ENCODE data around the gene FCHSD2.

The FCHSD2 gene

DNA sequence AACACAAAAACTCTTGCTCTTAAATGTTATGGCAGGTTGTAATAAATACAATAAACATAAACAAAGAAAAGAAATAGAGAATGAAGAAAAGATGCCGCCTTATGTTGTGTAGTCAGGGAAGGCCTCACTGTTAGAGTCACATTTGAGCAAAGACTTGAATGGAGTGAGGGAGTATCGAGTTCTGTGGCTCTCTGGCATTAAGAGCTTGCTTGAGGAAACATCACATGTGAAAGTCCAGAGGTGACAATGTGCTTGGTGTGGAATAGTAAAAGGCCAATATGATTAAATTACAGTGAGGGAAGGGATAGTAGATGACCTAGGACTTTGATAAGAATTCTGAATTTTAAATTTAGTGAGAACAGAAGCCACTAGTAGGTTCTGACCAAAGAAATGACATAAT, 188.5 kb downstream of the FCHSD2 start:
- H3K9me3 ChIP-seq (ENCODE audit: control insufficient read depth, low read length): no peaks in the 10 kb centered on the region
- WGBS, 2 experiments (ENCODE audit: insufficient coverage in 2 of 2): 90 to 95% methylated on average over 2 of the region's 2 CpGs
- no peak overlapping the region for H3K27ac ChIP-seq (ENCODE audit: low read depth, low read length, severe bottlenecking)
- no peak overlapping the region for H3K4me3 ChIP-seq (ENCODE audit: extremely low read depth, insufficient read depth, low read length, poor library complexity, severe bottlenecking)
- peaks cover 7% of the 10 kb centered on the region for H3K4me1 ChIP-seq (ENCODE audit: control insufficient read depth, insufficient read depth, low read length, poor library complexity, severe bottlenecking)
- no peaks in the 10 kb centered on the region for H3K36me3 ChIP-seq (ENCODE audit: control insufficient read depth, insufficient read depth, low read length)

GRCh38 chr11:72951888-72952287, 190.2 kb downstream of the FCHSD2 start:
- no peaks in the 10 kb centered on the region for H3K9me3 ChIP-seq (ENCODE audit: control insufficient read depth, low read length)
- H3K4me1 ChIP-seq (ENCODE audit: control insufficient read depth, insufficient read depth, low read length, poor library complexity, severe bottlenecking): peaks cover 7% of the 10 kb centered on the region
- H3K36me3 ChIP-seq (ENCODE audit: control insufficient read depth, insufficient read depth, low read length): no peaks in the 10 kb centered on the region
- H3K27ac ChIP-seq (ENCODE audit: low read depth, low read length, severe bottlenecking): no peak overlapping the region
- no peak overlapping the region for H3K4me3 ChIP-seq (ENCODE audit: extremely low read depth, insufficient read depth, low read length, poor library complexity, severe bottlenecking)

- Histone ChIP-seq H3K36me3 (ENCODE audit: control insufficient read depth, insufficient read depth, low read length) (no peaks in the 10 kb centered on the region), H3K9me3 (ENCODE audit: control insufficient read depth, low read length) (no peaks in the 10 kb centered on the region), H3K27ac (ENCODE audit: low read depth, low read length, severe bottlenecking) (no peak overlapping the region), H3K4me3 (ENCODE audit: extremely low read depth, insufficient read depth, low read length, poor library complexity, severe bottlenecking) (no peak overlapping the region), H3K4me1 (ENCODE audit: control insufficient read depth, insufficient read depth, low read length, poor library complexity, severe bottlenecking) (peaks cover 7% of the 10 kb centered on the region)
- WGBS, 2 experiments (ENCODE audit: insufficient coverage in 2 of 2): 80 to 100% methylated on average over 1 to 3 of the region's 4 CpGs
Measured at GRCh38 chr11:72951193-72951592, 190.9 kb downstream of the FCHSD2 start.

GRCh38 chr11:72950685-72951084, 191.4 kb downstream of the FCHSD2 start:
- no peaks in the 10 kb centered on the region for H3K36me3 ChIP-seq (ENCODE audit: control insufficient read depth, insufficient read depth, low read length)
- 17% methylated on average over 1 of the region's 3 CpGs; no CpG with 5 or more reads in 1 of the 2 experiments for WGBS, 2 experiments (ENCODE audit: insufficient coverage in 2 of 2)
- H3K4me1 ChIP-seq (ENCODE audit: control insufficient read depth, insufficient read depth, low read length, poor library complexity, severe bottlenecking): peaks cover 4% of the 10 kb centered on the region
- H3K4me3 ChIP-seq (ENCODE audit: extremely low read depth, insufficient read depth, low read length, poor library complexity, severe bottlenecking): no peak overlapping the region
- no peak overlapping the region for H3K27ac ChIP-seq (ENCODE audit: low read depth, low read length, severe bottlenecking)
- no peaks in the 10 kb centered on the region for H3K9me3 ChIP-seq (ENCODE audit: control insufficient read depth, low read length)

DNA sequence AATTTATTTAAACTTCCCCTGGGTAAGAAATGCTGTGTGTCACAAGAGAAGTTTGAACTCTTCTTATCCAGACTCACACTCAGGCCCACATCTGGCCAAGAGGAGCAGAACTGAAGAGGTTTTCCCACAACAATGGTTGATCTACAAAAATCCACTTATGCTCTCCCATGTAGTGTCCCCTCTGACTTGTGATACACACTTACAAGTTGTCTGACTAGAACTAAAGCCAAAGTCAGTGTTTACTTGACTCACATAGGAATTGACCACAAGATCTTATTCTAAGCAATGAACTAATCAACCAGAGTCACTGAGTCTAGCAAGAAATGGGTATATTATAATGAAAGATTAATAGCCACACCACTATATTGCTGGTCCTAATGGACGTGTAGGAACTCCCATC, 194.9 kb downstream of the FCHSD2 start:
- no peak overlapping the region for H3K27ac ChIP-seq (ENCODE audit: low read depth, low read length, severe bottlenecking)
- H3K9me3 ChIP-seq (ENCODE audit: control insufficient read depth, low read length): no peaks in the 10 kb centered on the region
- H3K4me1 ChIP-seq (ENCODE audit: control insufficient read depth, insufficient read depth, low read length, poor library complexity, severe bottlenecking): no peaks in the 10 kb centered on the region
- H3K36me3 ChIP-seq (ENCODE audit: control insufficient read depth, insufficient read depth, low read length): no peaks in the 10 kb centered on the region
- no CpG with 5 or more reads among the region's 1 CpG for WGBS, 2 experiments (ENCODE audit: insufficient coverage in 2 of 2)
- no peak overlapping the region for H3K4me3 ChIP-seq (ENCODE audit: extremely low read depth, insufficient read depth, low read length, poor library complexity, severe bottlenecking)

DNA sequence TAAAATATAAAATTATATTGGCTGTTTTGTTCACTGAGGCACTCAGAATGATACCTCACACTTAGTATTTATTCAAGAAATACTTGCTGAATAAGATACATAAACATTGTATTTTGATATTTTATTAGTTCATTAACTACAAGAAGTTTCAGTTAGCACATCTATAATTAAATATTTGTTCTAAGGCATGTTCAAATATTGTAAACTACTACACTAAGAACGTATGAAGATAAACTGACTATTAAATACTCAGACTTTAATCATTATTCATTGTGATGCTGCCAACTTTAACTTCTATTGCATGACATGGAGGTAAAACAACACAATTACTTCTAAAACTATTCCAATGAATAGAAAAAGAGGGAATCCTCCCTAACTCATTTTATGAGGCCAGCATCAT, 198.5 kb downstream of the FCHSD2 start:
- H3K9me3 ChIP-seq (ENCODE audit: control insufficient read depth, low read length): no peaks in the 10 kb centered on the region
- no CpG with 5 or more reads among the region's 1 CpG for WGBS, 2 experiments (ENCODE audit: insufficient coverage in 2 of 2)
- no peak overlapping the region for H3K4me3 ChIP-seq (ENCODE audit: extremely low read depth, insufficient read depth, low read length, poor library complexity, severe bottlenecking)
- no peaks in the 10 kb centered on the region for H3K4me1 ChIP-seq (ENCODE audit: control insufficient read depth, insufficient read depth, low read length, poor library complexity, severe bottlenecking)
- no peak overlapping the region for H3K27ac ChIP-seq (ENCODE audit: low read depth, low read length, severe bottlenecking)
- no peaks in the 10 kb centered on the region for H3K36me3 ChIP-seq (ENCODE audit: control insufficient read depth, insufficient read depth, low read length)

DNA sequence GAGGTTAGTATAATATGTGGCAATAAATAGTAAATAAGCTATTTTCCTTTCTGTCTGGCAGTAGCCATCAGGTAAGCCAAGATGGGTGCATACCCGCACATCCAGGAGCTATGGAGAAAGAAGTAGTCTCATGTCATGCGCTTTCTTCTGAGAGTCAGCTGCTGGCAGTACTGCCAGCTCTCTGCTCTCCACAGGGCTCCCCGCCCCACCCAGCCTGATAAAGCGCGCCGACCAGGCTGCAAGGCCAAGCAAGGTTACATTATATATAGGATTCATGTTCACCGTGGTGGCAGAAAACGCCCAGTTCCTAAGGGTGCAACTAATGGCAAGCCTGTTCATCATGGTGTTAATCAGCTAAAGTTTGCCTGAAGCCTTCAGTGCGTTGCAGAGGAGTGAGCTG, 201.7 kb downstream of the FCHSD2 start:
- Histone ChIP-seq H3K36me3 (ENCODE audit: control insufficient read depth, insufficient read depth, low read length) (no peaks in the 10 kb centered on the region), H3K9me3 (ENCODE audit: control insufficient read depth, low read length) (no peaks in the 10 kb centered on the region), H3K4me1 (ENCODE audit: control insufficient read depth, insufficient read depth, low read length, poor library complexity, severe bottlenecking) (no peaks in the 10 kb centered on the region), H3K4me3 (ENCODE audit: extremely low read depth, insufficient read depth, low read length, poor library complexity, severe bottlenecking) (no peak overlapping the region), H3K27ac (ENCODE audit: low read depth, low read length, severe bottlenecking) (no peak overlapping the region)
- WGBS, 2 experiments (ENCODE audit: insufficient coverage in 2 of 2): 91 to 98% methylated on average over 7 of the region's 9 CpGs

GRCh38 chr11:72939031-72939430, 203.1 kb downstream of the FCHSD2 start:
- 88 to 100% methylated on average over 1 to 2 of the region's 2 CpGs for WGBS, 2 experiments (ENCODE audit: insufficient coverage in 2 of 2)
- H3K9me3 ChIP-seq (ENCODE audit: control insufficient read depth, low read length): no peaks in the 10 kb centered on the region
- H3K36me3 ChIP-seq (ENCODE audit: control insufficient read depth, insufficient read depth, low read length): no peaks in the 10 kb centered on the region
- H3K4me3 ChIP-seq (ENCODE audit: extremely low read depth, insufficient read depth, low read length, poor library complexity, severe bottlenecking): no peak overlapping the region
- no peak overlapping the region for H3K27ac ChIP-seq (ENCODE audit: low read depth, low read length, severe bottlenecking)
- H3K4me1 ChIP-seq (ENCODE audit: control insufficient read depth, insufficient read depth, low read length, poor library complexity, severe bottlenecking): no peaks in the 10 kb centered on the region

DNA sequence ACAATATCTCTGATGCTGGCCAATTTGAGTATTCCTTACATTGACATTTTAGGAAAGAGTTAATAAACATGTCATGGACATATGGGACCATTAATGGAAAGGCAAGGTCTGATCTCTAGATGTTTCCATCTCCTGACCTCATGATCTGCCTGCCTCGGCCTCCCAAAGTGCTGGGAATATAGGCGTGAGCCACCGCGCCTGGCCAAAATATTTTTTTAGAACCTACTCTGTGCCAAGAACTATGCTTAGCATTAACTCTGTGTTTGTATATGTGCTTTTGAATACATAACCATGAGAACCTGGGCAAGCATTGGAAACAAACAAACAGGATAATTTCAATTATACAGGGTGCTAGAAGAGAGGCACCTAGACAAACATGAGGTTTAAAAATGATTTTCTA, 204.7 kb downstream of the FCHSD2 start:
- H3K4me1 ChIP-seq (ENCODE audit: control insufficient read depth, insufficient read depth, low read length, poor library complexity, severe bottlenecking): peaks cover 2% of the 10 kb centered on the region
- H3K9me3 ChIP-seq (ENCODE audit: control insufficient read depth, low read length): no peaks in the 10 kb centered on the region
- H3K27ac ChIP-seq (ENCODE audit: low read depth, low read length, severe bottlenecking): no peak overlapping the region
- H3K36me3 ChIP-seq (ENCODE audit: control insufficient read depth, insufficient read depth, low read length): no peaks in the 10 kb centered on the region
- whole genome bisulfite sequencing, 2 experiments (ENCODE audit: insufficient coverage in 2 of 2): 88 to 93% methylated on average over 1 to 2 of the region's 4 CpGs
- no peak overlapping the region for H3K4me3 ChIP-seq (ENCODE audit: extremely low read depth, insufficient read depth, low read length, poor library complexity, severe bottlenecking)

- Histone ChIP-seq H3K9me3 (ENCODE audit: control insufficient read depth, low read length) (no peaks in the 10 kb centered on the region), H3K36me3 (ENCODE audit: control insufficient read depth, insufficient read depth, low read length) (no peaks in the 10 kb centered on the region), H3K4me3 (ENCODE audit: extremely low read depth, insufficient read depth, low read length, poor library complexity, severe bottlenecking) (no peak overlapping the region), H3K27ac (ENCODE audit: low read depth, low read length, severe bottlenecking) (no peak overlapping the region), H3K4me1 (ENCODE audit: control insufficient read depth, insufficient read depth, low read length, poor library complexity, severe bottlenecking) (peaks cover 3% of the 10 kb centered on the region)
Measured at GRCh38 chr11:72935700-72936099, 206.4 kb downstream of the FCHSD2 start.

- Histone ChIP-seq H3K36me3 (ENCODE audit: control insufficient read depth, insufficient read depth, low read length) (no peaks in the 10 kb centered on the region), H3K4me3 (ENCODE audit: extremely low read depth, insufficient read depth, low read length, poor library complexity, severe bottlenecking) (no peak overlapping the region), H3K4me1 (ENCODE audit: control insufficient read depth, insufficient read depth, low read length, poor library complexity, severe bottlenecking) (peaks cover 3% of the 10 kb centered on the region), H3K9me3 (ENCODE audit: control insufficient read depth, low read length) (no peaks in the 10 kb centered on the region), H3K27ac (ENCODE audit: low read depth, low read length, severe bottlenecking) (no peak overlapping the region)
- WGBS, 2 experiments (ENCODE audit: insufficient coverage in 2 of 2): 93 to 95% methylated on average over 1 of the region's 1 CpG
Measured at GRCh38 chr11:72932132-72932570, 210.0 kb downstream of the FCHSD2 start.

GRCh38 chr11:72930008-72930407, 212.1 kb downstream of the FCHSD2 start:
- Histone ChIP-seq H3K36me3 (ENCODE audit: control insufficient read depth, insufficient read depth, low read length) (no peaks in the 10 kb centered on the region), H3K27ac (ENCODE audit: low read depth, low read length, severe bottlenecking) (no peak overlapping the region)
- 44 to 52% methylated on average over 2 of the region's 2 CpGs for WGBS, 2 experiments (ENCODE audit: insufficient coverage in 2 of 2)

More at GRCh38 chr11:72930008-72930407, 212.1 kb downstream of the FCHSD2 start:
- no peak overlapping the region for H3K4me3 ChIP-seq (ENCODE audit: extremely low read depth, insufficient read depth, low read length, poor library complexity, severe bottlenecking)
- H3K4me1 ChIP-seq (ENCODE audit: control insufficient read depth, insufficient read depth, low read length, poor library complexity, severe bottlenecking): peaks cover 3% of the 10 kb centered on the region
- no peaks in the 10 kb centered on the region for H3K9me3 ChIP-seq (ENCODE audit: control insufficient read depth, low read length)
